Measurements from ENCODE around the gene PDCD11.
"Not testable (repeated sequence)": the region's sequence is repeated elsewhere in the genome, so short reads cannot be mapped to it uniquely, and the experiment has no call there.

PDCD11 gene

DNA sequence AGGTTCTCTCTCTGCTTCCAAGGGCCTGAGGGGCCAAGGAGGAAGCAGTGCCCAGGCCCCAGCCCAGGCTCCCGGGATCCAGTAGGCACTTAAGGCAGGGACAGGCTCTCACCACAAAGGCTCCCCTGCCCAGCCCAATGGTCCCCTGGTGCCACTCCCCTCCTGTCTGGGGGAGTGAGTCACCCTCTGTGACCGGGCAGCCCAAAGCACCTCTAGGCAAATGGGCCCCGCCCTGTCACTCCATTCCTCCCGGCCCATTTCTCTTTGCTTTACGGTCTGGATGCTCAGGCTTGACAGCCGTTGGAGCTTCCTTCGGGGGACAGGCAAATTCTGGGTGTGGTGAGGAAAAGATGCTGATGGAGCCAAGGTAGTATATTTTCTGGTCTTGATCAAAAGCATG is 82.7 kb downstream of the PDCD11 start, which contains the start of gene CALHM3:
CALHM3 (minus strand) TSS at position 106 of the 400 bp plus-strand sequence. CDS start 208 bp downstream, outside the sequence.
- no peak for DNase-seq

- no peak for DNase-seq
Observed at GRCh38 chr10:103480521-103480920, 84.1 kb downstream of the PDCD11 start.

GRCh38 chr10:103481974-103482531 is 85.6 kb downstream of the PDCD11 start:
- peak; percentile 50 for DNase-seq

DNA sequence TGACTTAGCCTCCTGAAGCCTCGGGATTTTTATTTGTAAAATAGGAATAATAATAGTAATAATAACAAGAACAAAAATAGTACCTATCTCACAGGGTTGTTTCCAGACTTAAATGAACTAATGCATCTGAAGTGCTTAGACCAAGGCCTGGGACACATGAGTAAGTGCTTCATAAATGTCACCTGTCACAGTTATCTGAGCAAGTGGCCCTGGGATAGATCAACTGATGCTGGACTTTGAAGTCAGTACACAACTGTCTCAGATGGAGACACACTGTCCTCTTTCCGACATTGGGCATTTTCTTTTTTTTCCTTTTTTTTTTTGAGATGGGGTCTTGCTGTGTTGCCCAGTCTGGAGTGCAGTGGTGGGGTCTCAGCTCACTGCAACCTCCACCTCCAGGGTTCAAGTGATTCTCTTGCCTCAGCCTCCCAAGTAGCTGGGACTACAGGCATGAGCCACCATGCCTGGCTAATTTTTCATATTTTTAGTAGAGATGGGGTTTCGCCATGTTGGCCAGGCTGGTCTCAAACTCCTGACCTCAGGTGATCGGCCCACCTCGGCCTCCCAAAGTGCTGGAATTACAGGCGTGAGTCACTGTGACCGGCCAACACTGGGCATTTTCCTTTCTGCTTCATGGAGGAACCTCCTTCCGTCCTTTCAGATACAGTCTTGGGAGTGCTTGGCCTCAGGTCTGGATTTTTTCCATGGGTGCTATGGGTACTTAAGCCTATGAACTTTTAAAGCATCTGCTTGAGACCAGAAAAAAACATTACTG is 90.4 kb downstream of the PDCD11 start:
- DNase-seq: not testable (repeated sequence)

DNA sequence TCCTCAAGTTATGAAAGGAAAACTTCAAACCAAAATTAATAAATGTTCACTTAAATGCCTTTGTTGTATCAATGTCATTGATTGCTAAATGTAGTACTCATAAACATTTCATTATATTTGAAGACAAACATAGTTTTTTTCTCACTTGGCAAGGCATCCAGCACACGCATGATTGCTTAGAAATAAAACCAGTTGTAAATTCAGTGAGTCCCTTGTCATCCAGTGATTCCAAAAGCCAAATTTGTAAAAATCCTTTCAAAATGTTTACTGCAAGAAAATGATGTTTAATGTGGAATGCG is 90.9 kb downstream of the PDCD11 start:
- no peak for DNase-seq

DNA sequence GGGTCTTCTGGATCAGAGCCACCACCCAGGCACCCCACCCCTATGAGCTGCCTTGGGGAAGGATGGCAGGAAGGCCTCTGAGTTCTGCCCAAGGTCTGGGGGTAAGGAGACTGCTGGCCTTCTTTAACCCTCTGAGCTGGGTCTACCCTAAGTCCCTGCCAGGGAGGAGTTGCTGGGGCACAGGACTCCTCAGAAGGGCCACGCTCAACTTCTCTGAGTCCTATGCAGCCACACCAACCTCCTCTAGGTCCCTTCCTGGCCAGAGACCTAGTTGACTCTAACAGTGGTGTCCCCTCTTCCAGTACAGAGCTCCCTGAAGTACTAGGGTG is 94.5 kb downstream of the PDCD11 start:
- DNase-seq: no peak

- DNase-seq: no peak
Observed at GRCh38 chr10:103491729-103492364, 95.4 kb downstream of the PDCD11 start.

GRCh38 chr10:103492655-103493261 is 96.3 kb downstream of the PDCD11 start:
- no peak for DNase-seq

DNA sequence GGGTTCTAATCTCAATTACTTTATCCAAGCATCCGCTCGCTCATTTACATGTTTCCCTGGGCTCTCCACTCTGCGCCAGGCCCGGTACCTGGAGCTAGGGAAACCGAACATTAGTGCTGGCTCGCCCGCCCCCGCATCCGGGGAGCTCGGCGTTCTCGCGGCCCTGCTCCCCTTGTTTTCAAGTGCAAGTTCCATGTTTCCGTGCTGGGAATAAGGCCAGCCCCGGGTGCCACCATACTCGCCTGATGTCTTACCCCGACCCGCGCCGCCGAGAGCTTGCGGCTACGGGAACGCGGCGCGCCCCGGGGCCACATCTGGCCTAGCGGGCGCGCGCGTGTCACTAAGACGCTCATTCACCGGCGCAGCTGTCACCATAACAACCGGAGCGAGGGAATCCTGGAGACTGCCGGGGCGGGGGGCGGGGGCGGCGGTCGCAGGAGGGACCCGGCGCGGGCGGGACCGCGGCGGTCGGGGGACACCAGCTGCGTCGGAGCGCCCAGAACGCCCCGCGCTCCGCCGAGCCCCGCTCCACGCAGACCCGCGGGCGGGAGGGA is 97.0 kb downstream of the PDCD11 start, which contains the start of gene NEURL1:
NEURL1 (plus strand) TSS at position 344 of the 554 bp plus-strand sequence. CDS start 683 bp downstream, outside the sequence.
- no peak for DNase-seq

- no peak for DNase-seq
Observed at GRCh38 chr10:103493916-103494877, 97.8 kb downstream of the PDCD11 start.

DNA sequence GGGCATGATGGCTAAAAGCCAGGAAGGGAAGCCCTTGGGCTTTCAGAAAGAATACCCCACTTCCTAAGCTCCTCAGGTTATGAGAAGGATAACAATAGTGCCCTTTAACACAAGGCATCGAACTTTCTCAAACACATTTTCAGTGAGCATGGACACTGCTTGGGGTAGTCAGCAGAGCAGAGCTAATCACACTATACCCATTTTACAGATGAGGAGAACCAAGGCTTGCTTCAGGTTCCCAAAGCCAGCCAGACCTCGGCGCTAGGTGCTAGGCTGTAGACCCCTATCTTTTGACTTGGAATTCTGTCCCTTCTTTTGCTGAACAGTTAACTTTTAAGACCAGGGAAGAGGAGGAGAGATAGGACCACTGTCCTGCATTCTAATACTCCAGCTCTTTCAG is 98.9 kb downstream of the PDCD11 start:
- no peak for DNase-seq

Measured in NCI-H1092 treated with DMSO at 0.1 percent for 48 hours (cell line).